Endodermal cell (in vitro differentiated cells): ENCODE data around the gene PDE12. TPM values are rescaled to one million over a fixed set of nuclear protein-coding genes. Genes with fewer than 3 reads are reported as not detected.

Experiments used
- DNase-seq: peaks from one replicate; pipeline ENCODE4 v3.0.0-alpha.2; 2017
- H3K27ac ChIP-seq: 2 replicates; pipeline ENCODE4 v1.5.1; 2013; ENCODE audit warnings: mild to moderate bottlenecking, low read depth, low read length, moderate library complexity
- H3K27me3 ChIP-seq: 2 replicates; pipeline ENCODE4 v1.6.1; 2013; ENCODE audit warnings: mild to moderate bottlenecking, low read length, moderate library complexity; ENCODE audit not compliant: insufficient read depth, control insufficient read depth, poor library complexity, severe bottlenecking
- H3K36me3 ChIP-seq: 2 replicates; pipeline ENCODE4 v1.7.0; 2013; ENCODE audit warnings: mild to moderate bottlenecking, low read length, moderate library complexity; ENCODE audit not compliant: control insufficient read depth, insufficient read depth
- H3K4me1 ChIP-seq: one replicate; pipeline ENCODE4 v1.7.0; 2013; ENCODE audit warnings: low read length; ENCODE audit not compliant: control insufficient read depth, insufficient read depth
- H3K4me3 ChIP-seq: 2 replicates; pipeline ENCODE4 v1.5.1; 2013; ENCODE audit warnings: mild to moderate bottlenecking, low read length, moderate library complexity
- H3K9ac ChIP-seq: 2 replicates; pipeline ENCODE4 v1.6.1; 2013; ENCODE audit warnings: mild to moderate bottlenecking, low read length, moderate library complexity; ENCODE audit not compliant: poor library complexity, severe bottlenecking; ENCODE audit errors: extremely low read depth
- H3K9me3 ChIP-seq: 2 replicates; pipeline ENCODE4 v1.6.1; 2013; ENCODE audit warnings: mild to moderate bottlenecking, low read length, moderate library complexity; ENCODE audit not compliant: control insufficient read depth
- H3K27ac Mint-ChIP-seq: 2 replicates; pipeline ENCODE4 v1.8.0; 2020; ENCODE audit warnings: mixed read lengths
- H3K27me3 Mint-ChIP-seq: 2 replicates; pipeline ENCODE4 v1.8.0; 2021; ENCODE audit warnings: mild to moderate bottlenecking, mixed read lengths; ENCODE audit not compliant: insufficient read depth
- H3K36me3 Mint-ChIP-seq: 2 replicates; pipeline ENCODE4 v1.8.0; 2020; ENCODE audit warnings: low read depth, mixed read lengths
- H3K4me1 Mint-ChIP-seq: 2 replicates; pipeline ENCODE4 v1.8.0; 2020; ENCODE audit warnings: mixed read lengths
- H3K4me3 Mint-ChIP-seq: 2 replicates; pipeline ENCODE4 v1.8.0; 2020; ENCODE audit warnings: mild to moderate bottlenecking, moderate library complexity, mixed read lengths
- H3K9me3 Mint-ChIP-seq: 2 replicates; pipeline ENCODE4 v1.8.0; 2020; ENCODE audit warnings: mild to moderate bottlenecking, mixed read lengths
- WGBS, 2 experiments: methylation state at CpG; one replicate each; pipeline versions ENCODE4 v1.1.5 to v1.1.7; 2013; ENCODE audit warnings: missing lambda C conversion rate in 2 of 2, mixed read lengths in 1 of 2; ENCODE audit not compliant: insufficient coverage in 1 of 2, insufficient read length in 1 of 2; 5-methylcytosine and 5-hydroxymethylcytosine counted together
- total RNA-seq, 2 donors: library from RNA; stranded (reverse); fragmentation: NEBNext Ultra II Directional in 1 of 2; extraction: Animal tissue kit (Norgen Biotek cat#: 25700) in 1 of 2; gene quantifications; 2 replicates in 1 of 2; 3 replicates in 1 of 2; pipeline ENCODE4 v1.2.1, GENCODE V29; 2021
- TF ChIP-seq, protein P1 (sequence below): fragments of 200-600 bp; sonication (generic); conservative IDR thresholded peaks from 2 replicates; pipeline ENCODE4 v1.5.0; 2021; ENCODE audit warnings: antibody characterized with exemption, mild to moderate bottlenecking

Gene PDE12
- total RNA-seq, 2 donors from 2014 or later, result 10.5 to 12.5 TPM

DNA sequence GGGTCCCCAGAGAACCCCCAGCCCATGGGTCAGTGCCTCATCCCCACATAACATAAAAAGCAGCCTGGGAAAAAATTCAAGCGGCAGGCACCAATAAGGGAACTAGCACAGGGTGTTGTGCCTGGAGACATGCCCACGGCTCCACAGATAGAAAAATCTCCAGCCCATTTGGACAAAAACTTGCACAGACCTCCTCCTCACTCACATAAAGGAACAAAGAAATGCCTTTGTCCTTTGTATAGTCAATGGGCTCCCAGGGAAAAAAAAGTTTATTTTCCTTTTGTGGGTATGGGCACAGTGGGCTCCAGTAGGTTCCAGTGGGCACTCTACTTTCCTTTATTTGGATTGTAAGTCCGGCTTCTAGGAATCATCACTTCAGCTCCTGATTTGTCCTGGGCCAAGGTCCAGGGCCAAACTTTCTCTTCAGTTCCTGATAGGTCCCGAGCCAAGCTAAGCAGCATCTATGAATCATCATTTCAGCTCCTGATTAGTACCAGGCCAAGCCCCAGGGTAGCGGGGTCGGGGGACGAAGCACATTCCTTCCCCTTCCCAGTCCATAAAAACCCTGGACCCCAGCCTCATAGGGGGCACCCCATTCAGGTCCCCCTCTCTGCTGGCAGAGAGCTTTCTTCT, 10.3 kb upstream of the PDE12 start:
- peaks cover 15% of the 10 kb centered on the region for H3K4me1 Mint-ChIP-seq
- TF ChIP-seq, protein P1, sequence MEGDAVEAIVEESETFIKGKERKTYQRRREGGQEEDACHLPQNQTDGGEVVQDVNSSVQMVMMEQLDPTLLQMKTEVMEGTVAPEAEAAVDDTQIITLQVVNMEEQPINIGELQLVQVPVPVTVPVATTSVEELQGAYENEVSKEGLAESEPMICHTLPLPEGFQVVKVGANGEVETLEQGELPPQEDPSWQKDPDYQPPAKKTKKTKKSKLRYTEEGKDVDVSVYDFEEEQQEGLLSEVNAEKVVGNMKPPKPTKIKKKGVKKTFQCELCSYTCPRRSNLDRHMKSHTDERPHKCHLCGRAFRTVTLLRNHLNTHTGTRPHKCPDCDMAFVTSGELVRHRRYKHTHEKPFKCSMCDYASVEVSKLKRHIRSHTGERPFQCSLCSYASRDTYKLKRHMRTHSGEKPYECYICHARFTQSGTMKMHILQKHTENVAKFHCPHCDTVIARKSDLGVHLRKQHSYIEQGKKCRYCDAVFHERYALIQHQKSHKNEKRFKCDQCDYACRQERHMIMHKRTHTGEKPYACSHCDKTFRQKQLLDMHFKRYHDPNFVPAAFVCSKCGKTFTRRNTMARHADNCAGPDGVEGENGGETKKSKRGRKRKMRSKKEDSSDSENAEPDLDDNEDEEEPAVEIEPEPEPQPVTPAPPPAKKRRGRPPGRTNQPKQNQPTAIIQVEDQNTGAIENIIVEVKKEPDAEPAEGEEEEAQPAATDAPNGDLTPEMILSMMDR, result no peak
- Histone ChIP-seq H3K9me3 (no peaks in the 10 kb centered on the region), H3K4me1 (no peaks in the 10 kb centered on the region), H3K27ac (no peak overlapping the region), H3K27me3 (peaks cover 17% of the 10 kb centered on the region), H3K36me3 (no peaks in the 10 kb centered on the region), H3K9ac (no peak overlapping the region), H3K4me3 (no peak overlapping the region)
- no peak overlapping the region for H3K4me3 Mint-ChIP-seq
- no peak for DNase-seq
- no peaks in the 10 kb centered on the region for H3K9me3 Mint-ChIP-seq
- no peaks in the 10 kb centered on the region for H3K36me3 Mint-ChIP-seq
- WGBS, 2 experiments, result 95 to 100% methylated on average over 3 to 7 of the region's 7 CpGs
- H3K27me3 Mint-ChIP-seq, result peaks cover 4% of the 10 kb centered on the region
- no peak overlapping the region for H3K27ac Mint-ChIP-seq

DNA sequence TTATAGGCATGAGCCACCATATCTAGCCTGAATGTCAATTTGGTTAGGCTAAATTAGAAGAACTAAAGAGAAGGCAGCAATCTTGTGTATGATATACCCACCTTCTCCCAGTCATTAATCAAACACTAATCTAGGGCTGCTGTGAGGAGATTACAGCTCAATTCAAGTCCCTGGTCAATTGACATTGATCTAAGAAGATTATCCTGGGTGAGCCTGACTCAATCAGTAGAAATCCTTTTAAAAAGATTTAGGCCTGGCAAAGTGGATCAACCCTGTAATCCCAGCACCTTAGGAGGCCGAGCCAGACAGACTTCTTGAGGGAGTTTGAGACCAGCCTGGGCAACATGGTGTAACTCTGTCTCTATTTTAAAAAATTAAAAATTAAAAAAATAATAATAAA, 9.5 kb upstream of the PDE12 start:
- 70 to 88% methylated on average over 1 of the region's 1 CpG for whole genome bisulfite sequencing, 2 experiments
- no peaks in the 10 kb centered on the region for H3K4me1 ChIP-seq
- H3K9me3 ChIP-seq, result no peaks in the 10 kb centered on the region
- H3K27me3 ChIP-seq, result peaks cover 17% of the 10 kb centered on the region
- no peak overlapping the region for H3K4me3 ChIP-seq
- peaks cover 15% of the 10 kb centered on the region for H3K4me1 Mint-ChIP-seq
- H3K27ac Mint-ChIP-seq, result no peak overlapping the region
- DNase-seq, result no peak
- H3K4me3 Mint-ChIP-seq, result no peak overlapping the region
- H3K9ac ChIP-seq, result no peak overlapping the region
- peaks cover 4% of the 10 kb centered on the region for H3K27me3 Mint-ChIP-seq
- TF ChIP-seq, protein P1, result no peak
- H3K27ac ChIP-seq, result no peak overlapping the region
- H3K36me3 Mint-ChIP-seq, result no peaks in the 10 kb centered on the region
- no peaks in the 10 kb centered on the region for H3K36me3 ChIP-seq
- no peaks in the 10 kb centered on the region for H3K9me3 Mint-ChIP-seq

DNA sequence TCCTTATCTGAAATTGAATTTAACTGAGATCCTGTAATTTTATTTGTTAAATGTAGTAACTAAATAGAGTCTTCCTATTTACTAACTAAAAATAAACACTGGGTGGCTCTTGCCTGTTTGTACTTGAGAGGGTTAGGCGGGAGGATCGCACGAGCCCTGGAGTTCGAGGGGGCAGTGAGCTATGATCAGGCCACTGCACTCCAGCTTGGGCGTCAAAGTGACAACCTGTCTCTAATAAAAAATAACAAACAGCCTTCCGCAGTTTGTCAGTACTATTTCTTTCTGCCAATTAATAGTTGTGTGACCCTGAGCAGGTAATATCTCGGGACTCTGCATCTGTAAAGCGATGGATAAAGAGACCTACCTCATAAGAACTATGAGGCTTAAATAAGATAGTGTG, 768 bp upstream of the PDE12 start:
- WGBS, 2 experiments, result 96 to 97% methylated on average over 5 to 8 of the region's 8 CpGs
- TF ChIP-seq, protein P1, result no peak
- peaks cover 13% of the 10 kb centered on the region for H3K4me1 Mint-ChIP-seq

More for the DNA sequence above, 768 bp upstream of the PDE12 start:
- Mint-ChIP-seq H3K9me3 (peaks cover 1% of the 10 kb centered on the region), H3K27me3 (no peaks in the 10 kb centered on the region), H3K27ac (peak overlapping the region; percentile 98), H3K4me3 (peak overlapping the region; percentile 75), H3K36me3 (peaks cover 7% of the 10 kb centered on the region)
- H3K9ac ChIP-seq, result no peak overlapping the region
- peaks cover 12% of the 10 kb centered on the region for H3K36me3 ChIP-seq
- no peak overlapping the region for H3K27ac ChIP-seq
- peaks cover 5% of the 10 kb centered on the region for H3K9me3 ChIP-seq
- no peaks in the 10 kb centered on the region for H3K4me1 ChIP-seq
- H3K27me3 ChIP-seq, result peaks cover 10% of the 10 kb centered on the region
- DNase-seq, result no peak
- H3K4me3 ChIP-seq, result peak overlapping the region; percentile 85
